G401 (cell line): ENCODE results near the gene LRIG3. TPM values are rescaled to one million over a fixed set of nuclear protein-coding genes. Genes with fewer than 3 reads are reported as not detected.
"Not testable (repeated sequence)": the region's sequence is repeated elsewhere in the genome, so short reads cannot be mapped to it uniquely, and the experiment has no call there.

ENCODE experiments used
- DNase-seq: peaks from one replicate; pipeline ENCODE4 v3.0.0-alpha.2; 2015; ENCODE audit warnings: low spot score
- in situ Hi-C: cut with HindIII; loops from 2 replicates; pipeline ENCODE4 v1.10.0; 2016; ENCODE audit warnings: low sequenced_read_pairs, mixed read lengths
- total RNA-seq: library from RNA; depleted of rRNA; stranded (reverse); fragments of >200 nt; shearing (Covaris generic); gene quantifications from 2 replicates; pipeline ENCODE4 v1.2.3, GENCODE V29; 2014

LRIG3 gene
- total RNA-seq, 1 experiment from 2014 or later = 0.58 TPM

- no peak for DNase-seq
- in situ Hi-C loops = no loop called here
Observed at GRCh38 chr12:58873496-58873895, 46.8 kb downstream of the LRIG3 start.

DNA sequence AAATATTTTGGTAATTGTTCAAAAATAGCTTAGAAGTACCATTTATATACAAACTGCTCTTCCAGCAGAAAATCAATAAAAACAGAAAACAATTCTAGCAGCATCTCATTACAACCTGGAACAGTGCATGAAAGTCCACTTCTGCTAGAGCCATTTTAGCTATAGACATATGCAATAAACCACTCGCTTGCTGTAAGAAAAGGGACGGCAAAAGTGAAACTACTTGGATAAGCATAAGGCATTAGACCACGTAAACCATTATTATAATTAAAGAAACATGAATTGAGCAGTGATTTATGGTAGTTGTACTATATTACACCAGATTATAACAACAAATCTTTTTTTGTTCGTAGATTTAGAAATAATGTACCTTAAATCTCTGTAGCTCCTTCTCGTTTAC is 48.7 kb downstream of the LRIG3 start:
- DNase-seq = no peak

GRCh38 chr12:58870595-58870994 is 49.7 kb downstream of the LRIG3 start:
- in situ Hi-C loops = no loop called here

More for the DNA sequence above, 48.7 kb downstream of the LRIG3 start:
- in situ Hi-C loops = no loop called here

DNA sequence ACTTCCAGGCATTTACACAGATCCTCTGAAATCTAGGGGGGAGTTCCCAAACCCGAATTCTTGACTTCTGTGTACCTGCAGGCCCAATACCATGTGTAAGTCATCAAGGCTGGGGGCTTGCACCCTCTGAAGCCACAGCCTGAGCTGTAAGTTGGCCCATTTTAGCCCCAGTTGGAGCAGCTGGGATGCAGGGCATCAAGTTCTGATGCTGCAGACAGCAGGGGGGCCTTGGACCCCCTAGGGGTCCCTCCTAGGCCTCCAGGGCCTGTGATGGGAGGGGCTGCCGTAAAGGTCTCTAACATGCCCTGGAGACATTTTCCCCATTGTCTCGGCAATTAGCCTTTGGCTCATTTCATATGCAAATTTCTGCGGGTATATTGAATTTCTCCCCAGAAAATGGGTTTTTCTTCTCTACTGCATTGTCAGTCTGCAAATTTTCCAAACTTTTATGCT is 59.5 kb downstream of the LRIG3 start:
- in situ Hi-C loops = no loop called here
- DNase-seq = no peak

More at GRCh38 chr12:58870595-58870994, 49.7 kb downstream of the LRIG3 start:
- no peak for DNase-seq

DNA sequence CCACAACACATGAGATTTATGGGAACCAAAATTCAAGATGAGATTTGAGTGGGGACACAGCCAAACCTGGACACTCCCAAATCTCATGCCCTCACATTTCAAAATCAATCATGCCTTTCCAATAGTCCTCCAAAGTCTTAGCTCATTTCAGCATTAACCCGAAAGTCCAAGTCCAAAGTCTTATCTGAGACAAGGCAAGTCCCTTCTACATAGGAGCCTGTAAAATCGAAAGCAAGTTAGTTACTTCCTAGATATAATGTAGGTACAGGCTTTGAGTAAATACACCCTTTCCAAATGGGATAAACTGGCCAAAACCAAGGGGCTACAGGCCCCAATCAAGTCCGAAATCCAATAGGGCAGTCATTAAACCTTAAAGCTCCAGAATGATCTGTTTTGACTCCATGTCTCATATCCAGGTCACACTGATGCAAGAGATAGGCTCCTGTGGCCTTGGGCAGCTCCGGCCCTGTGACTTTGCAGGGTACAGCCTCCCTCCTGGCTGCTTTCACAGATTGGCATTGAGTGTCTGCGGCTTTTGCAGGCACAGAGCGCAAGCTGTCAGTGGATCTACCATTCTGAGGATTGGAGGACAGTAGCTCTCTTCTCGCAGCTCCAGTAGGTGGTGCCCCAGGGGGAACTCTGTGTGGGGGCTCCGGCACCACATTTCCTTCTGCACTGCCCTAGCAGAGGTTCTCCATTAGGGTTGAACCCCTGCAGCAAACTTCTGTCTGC is 60.1 kb downstream of the LRIG3 start:
- in situ Hi-C loops = no loop called here

DNA sequence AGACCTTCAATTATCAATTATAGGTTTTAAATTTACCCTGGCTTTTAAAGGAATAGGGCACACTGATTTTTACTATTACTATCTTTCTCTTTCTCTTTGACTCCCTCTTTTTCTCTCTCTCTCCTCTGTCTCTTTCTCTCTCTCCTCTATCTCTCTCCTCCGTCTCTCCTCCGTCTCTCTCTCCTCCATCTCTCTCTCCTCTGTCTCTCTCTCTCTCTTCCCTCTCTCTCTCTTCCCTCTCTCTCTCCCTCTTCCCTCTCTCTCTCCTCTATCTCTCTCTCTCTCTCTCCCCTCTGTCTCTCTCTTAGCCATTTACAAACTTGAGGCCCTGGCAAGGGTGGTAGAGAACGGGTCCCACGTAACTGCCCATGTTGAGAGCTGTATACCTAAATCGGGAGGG is 62.3 kb downstream of the LRIG3 start:
- DNase-seq = no peak
- in situ Hi-C loops = no loop called here

More for the DNA sequence above, 60.1 kb downstream of the LRIG3 start:
- DNase-seq = no peak

GRCh38 chr12:58857206-58857605 is 63.1 kb downstream of the LRIG3 start:
- in situ Hi-C loops, DNase-seq: not testable (repeated sequence)

DNA sequence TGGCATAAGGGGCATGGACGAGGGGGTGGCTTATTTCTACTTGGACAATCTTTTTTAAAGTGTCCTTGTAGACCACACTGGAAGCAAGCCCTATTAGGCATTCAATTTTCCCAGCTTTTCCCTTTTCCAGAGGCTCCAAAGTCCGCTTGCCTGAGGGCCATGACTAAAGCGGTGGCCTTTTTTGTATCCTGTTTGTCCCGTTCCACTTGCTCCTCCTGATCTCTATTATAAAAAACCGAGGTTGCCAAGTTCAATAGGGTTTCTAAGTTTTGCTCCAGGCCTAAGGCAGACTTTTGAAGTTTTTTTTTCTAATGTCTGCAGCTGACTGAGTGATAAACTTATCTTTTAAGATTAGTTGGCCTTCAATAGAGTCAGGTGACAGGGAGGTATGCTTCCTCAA is 64.7 kb downstream of the LRIG3 start:
- in situ Hi-C loops = not testable (repeated sequence)

DNA sequence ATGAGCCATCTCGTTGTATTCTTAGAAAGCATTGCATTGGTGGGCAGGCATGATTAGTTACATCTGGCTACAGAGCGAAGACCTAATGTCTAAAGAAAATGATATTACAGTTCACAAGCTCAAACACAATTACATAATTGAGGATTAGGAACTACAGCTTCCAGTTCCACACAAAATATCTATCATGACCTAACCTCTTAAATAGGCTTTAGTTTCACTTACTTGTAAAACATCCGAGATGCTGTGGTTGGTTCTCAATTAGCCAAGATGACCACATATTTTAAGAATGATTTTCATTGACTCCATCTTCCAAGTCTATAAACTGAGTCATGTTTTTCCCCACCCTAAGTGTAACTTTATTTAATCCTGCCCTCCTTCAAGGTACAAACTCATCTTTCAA is 69.5 kb downstream of the LRIG3 start:
- in situ Hi-C loops = no loop called here
- DNase-seq = no peak

More for the DNA sequence above, 64.7 kb downstream of the LRIG3 start:
- DNase-seq = not testable (repeated sequence)

- in situ Hi-C loops = no loop called here
- no peak for DNase-seq
Observed at GRCh38 chr12:58847901-58848600, 72.3 kb downstream of the LRIG3 start.

- in situ Hi-C loops = no loop called here
- DNase-seq = no peak
Observed at GRCh38 chr12:58844161-58844560, 76.1 kb downstream of the LRIG3 start.

- DNase-seq = no peak
- in situ Hi-C loops = no loop called here
Observed at GRCh38 chr12:58841058-58841798, 79.1 kb downstream of the LRIG3 start.

DNA sequence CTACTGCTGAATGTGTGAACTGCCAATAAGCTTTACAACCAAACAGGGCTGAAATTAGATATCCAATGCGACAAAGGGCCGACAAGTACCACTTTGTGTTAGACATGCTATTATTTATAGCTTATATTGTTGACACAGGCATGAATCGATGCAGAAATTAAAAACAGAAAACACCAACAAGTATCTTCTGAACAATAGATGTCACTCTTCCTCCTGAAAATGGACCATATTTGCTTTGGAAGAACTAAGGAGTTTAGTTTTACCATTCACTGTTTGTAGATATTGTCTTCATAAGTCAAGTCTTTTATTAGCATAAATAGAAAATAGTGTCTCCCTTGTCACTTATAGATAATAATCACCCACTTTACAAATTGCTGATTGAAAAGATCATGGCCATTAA is 86.5 kb downstream of the LRIG3 start:
- in situ Hi-C loops = no loop called here
- no peak for DNase-seq

DNA sequence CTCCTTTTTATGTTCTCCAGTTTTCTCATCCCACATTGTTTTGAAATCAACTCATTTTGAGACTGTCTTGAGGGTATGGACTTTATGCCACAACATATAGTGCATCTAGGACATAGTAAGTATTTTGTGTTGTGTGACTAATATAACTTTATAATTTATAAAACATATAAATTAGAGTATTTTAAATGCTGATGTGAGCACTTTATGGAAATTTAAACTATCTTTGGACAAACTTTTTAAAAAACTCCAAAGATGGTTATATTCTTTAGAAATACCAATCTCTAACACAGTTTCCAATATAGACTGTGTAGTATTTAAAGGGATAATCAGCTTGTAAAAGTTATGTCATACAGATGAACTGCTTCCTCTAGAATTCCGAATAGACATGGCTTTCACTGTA is 87.4 kb downstream of the LRIG3 start:
- no peak for DNase-seq
- in situ Hi-C loops = no loop called here
